Mammary epithelial cell (primary cell): ENCODE measurements around the gene C1orf21.

Experiments used
- CTCF ChIP-seq, 2 donors: IDR thresholded peaks in 1 of 2; conservative IDR thresholded peaks in 1 of 2; 2 replicates each; pipeline ENCODE4 v1.5.1; 2011 to 2012; ENCODE audit warnings: inconsistent platforms in 2 of 2, low read length in 2 of 2, mild to moderate bottlenecking in 2 of 2, control low read depth in 1 of 2, low read depth in 1 of 2; ENCODE audit not compliant: insufficient read depth in 1 of 2; ENCODE audit errors: extremely low read depth in 1 of 2
- EZH2 ChIP-seq: IDR thresholded peaks from 2 replicates; pipeline ENCODE4 v1.6.1; 2012; ENCODE audit warnings: low read length, inconsistent platforms, borderline replicate concordance

GRCh38 chr1:184366997-184367396 is 19.8 kb upstream of the C1orf21 start:
- TF ChIP-seq CTCF (conservative IDR thresholded peaks at IDR 0.05 in 1 of 2, IDR thresholded peaks at IDR 0.05 in 1 of 2; ENCODE audit: extremely low read depth in 1 of 2, insufficient read depth in 1 of 2, low read depth in 1 of 2, low read length in 2 of 2) (no peak), EZH2 (no peak)
